DMS79 (cell line): Measurements from ENCODE around the gene ZNF768.
A peak's percentile ranks its signal among the peaks of the same experiment; 100 is the strongest.
"Not testable (repeated sequence)": the region's sequence is repeated elsewhere in the genome, so short reads cannot be mapped to it uniquely, and the experiment has no call there.

Experiments used
- DNase-seq: peaks from one replicate; lab custom pipeline; 2025; lab: John Stamatoyannopoulos, UW

ZNF768 gene

GRCh38 chr16:30555315-30556124 lies 29.2 kb upstream of the ZNF768 start:
- no peak for DNase-seq

GRCh38 chr16:30554557-30555314 lies 28.4 kb upstream of the ZNF768 start:
- no peak for DNase-seq

GRCh38 chr16:30553393-30553899 lies 27.1 kb upstream of the ZNF768 start:
- DNase-seq = no peak

- no peak for DNase-seq
Observed at GRCh38 chr16:30552956-30553355, 26.6 kb upstream of the ZNF768 start.

- DNase-seq = no peak
Observed at GRCh38 chr16:30551781-30552180, 25.4 kb upstream of the ZNF768 start.

- no peak for DNase-seq
Observed at GRCh38 chr16:30548416-30549253, 22.3 kb upstream of the ZNF768 start.

GRCh38 chr16:30546115-30546514 lies 19.7 kb upstream of the ZNF768 start:
- DNase-seq = no peak

- no peak for DNase-seq
Observed at GRCh38 chr16:30543067-30543466, 16.7 kb upstream of the ZNF768 start.

GRCh38 chr16:30541502-30542329 lies 15.3 kb upstream of the ZNF768 start:
- no peak for DNase-seq

- DNase-seq = not testable (repeated sequence)
Observed at GRCh38 chr16:30540916-30541464, 14.6 kb upstream of the ZNF768 start.

GRCh38 chr16:30539986-30540526 lies 13.7 kb upstream of the ZNF768 start:
- DNase-seq = not testable (repeated sequence)

GRCh38 chr16:30539000-30539964 lies 12.9 kb upstream of the ZNF768 start:
- no peak for DNase-seq

- not testable (repeated sequence) for DNase-seq
Observed at GRCh38 chr16:30536391-30537024, 10.1 kb upstream of the ZNF768 start.

GRCh38 chr16:30535777-30536190 lies 9.4 kb upstream of the ZNF768 start:
- DNase-seq = peak; percentile 31

- DNase-seq = peak; percentile 48
Observed at GRCh38 chr16:30535106-30535776, 8.9 kb upstream of the ZNF768 start.

- DNase-seq = peak; percentile 82
Observed at GRCh38 chr16:30534368-30535105, 8.2 kb upstream of the ZNF768 start, which contains the start of gene ZNF747. Gene ZNF747, minus strand, starts transcription at chr16:30534858. Its CDS starts 179 bp downstream, at chr16:30534679.

- DNase-seq = no peak
Observed at GRCh38 chr16:30533748-30534367, 7.5 kb upstream of the ZNF768 start.
